ENCODE data around the gene ATP6V1G3.
"Not testable (repeated sequence)": the region's sequence is repeated elsewhere in the genome, so short reads cannot be mapped to it uniquely, and the experiment has no call there.

Gene ATP6V1G3

DNA sequence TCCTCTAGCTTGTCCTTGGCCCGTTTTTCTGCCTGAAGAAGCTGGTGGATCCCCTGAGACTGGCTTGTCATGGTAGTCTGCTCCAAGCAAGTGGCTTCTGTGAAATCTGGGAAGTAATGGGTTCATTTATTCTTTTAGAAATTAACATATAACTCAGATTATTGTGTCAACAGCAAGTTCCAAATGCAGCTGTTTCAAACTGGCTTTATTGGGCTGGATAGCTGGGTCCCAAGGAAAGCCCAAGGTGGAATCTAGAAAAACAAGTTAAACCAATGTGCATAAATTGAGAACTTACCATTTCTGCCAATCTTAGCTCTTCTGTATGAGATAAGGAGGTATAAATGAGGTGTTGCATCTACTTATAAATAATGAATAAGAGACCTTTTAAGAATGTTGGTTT lies at the start of gene ATP6V1G3:
Gene ATP6V1G3, minus strand, starts transcription at position 101 of the 400 bp plus-strand sequence. Its CDS starts 30 bp downstream, at position 71.
- no peak for DNase-seq
- in situ Hi-C loops (cut with HindIII; ENCODE audit: low pct_ligation_motif_present, low pct_unique_long_range_greater_than_20kb, low sequenced_read_pairs) = no loop called here

GRCh38 chr1:198588845-198589244 lies 48.4 kb upstream of the ATP6V1G3 start:
- in situ Hi-C loops (cut with HindIII; ENCODE audit: low pct_ligation_motif_present, low pct_unique_long_range_greater_than_20kb, low sequenced_read_pairs) = no loop called here
- DNase-seq = no peak

DNA sequence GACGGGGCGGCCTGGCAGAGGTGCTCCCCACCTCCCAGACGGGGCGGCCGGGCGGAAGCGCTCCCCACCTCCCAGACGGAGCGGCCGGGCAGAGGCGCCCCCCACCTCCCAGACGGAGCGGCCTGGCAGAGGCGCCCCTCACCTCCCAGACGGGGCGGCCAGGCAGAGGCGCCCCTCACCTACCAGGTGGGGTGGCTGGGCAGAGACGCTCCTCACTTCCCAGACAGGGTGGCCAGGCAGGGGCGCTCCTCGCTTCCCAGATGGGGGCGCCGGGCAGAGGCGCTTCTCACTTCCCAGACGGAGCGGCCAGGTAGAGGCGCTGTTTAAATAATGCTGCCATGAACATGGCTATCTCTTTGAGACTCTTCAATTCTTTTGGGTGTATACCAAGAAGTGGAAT lies 43.7 kb upstream of the ATP6V1G3 start:
- no peak for DNase-seq
- in situ Hi-C loops (cut with HindIII; ENCODE audit: low pct_ligation_motif_present, low pct_unique_long_range_greater_than_20kb, low sequenced_read_pairs) = no loop called here

- in situ Hi-C loops (cut with HindIII; ENCODE audit: low pct_ligation_motif_present, low pct_unique_long_range_greater_than_20kb, low sequenced_read_pairs); DNase-seq: not testable (repeated sequence)
Observed at GRCh38 chr1:198583209-198583802, 42.8 kb upstream of the ATP6V1G3 start.

GRCh38 chr1:198577444-198577843 lies 37.0 kb upstream of the ATP6V1G3 start:
- in situ Hi-C loops (cut with HindIII; ENCODE audit: low pct_ligation_motif_present, low pct_unique_long_range_greater_than_20kb, low sequenced_read_pairs) = no loop called here
- no peak for DNase-seq

DNA sequence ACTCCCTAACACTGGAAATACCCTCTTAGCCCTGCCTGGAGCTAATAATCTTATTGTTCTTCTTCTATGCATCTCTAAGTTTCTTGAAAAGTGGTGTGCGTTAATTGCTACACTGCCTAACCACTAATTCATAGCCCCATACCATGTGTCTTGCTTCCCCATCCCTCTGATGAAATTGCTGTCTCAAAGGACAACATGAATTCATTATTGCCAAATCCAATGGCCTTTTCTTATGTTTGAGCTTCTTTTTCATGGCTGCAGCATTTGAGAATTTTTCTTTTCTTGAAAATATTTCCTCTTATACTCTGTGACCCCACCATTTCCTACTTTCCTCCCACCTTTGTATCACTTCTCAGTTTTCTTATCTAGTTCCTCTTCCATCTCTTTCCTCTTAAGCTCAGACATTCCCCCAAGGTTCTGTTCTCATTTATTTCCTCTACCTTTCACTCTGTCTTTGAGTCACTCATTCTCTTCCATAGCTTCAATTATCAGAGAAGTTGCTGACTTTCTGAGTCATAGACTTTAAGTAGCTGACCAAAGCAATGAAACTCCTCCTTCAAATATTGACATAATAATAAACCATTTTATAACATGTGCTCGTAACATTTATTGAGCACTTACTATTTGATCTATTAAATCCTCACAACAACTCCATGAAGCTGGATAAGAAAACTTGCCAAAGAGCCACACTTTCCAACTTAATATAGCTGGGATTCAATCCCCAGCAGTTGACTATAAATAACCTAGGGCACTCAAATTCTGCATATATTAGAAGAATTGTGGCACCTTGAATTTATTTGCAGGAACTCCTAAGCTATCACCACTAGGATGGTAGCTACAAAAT lies 35.5 kb upstream of the ATP6V1G3 start:
- in situ Hi-C loops (cut with HindIII; ENCODE audit: low pct_ligation_motif_present, low pct_unique_long_range_greater_than_20kb, low sequenced_read_pairs) = no loop called here
- DNase-seq = no peak

DNA sequence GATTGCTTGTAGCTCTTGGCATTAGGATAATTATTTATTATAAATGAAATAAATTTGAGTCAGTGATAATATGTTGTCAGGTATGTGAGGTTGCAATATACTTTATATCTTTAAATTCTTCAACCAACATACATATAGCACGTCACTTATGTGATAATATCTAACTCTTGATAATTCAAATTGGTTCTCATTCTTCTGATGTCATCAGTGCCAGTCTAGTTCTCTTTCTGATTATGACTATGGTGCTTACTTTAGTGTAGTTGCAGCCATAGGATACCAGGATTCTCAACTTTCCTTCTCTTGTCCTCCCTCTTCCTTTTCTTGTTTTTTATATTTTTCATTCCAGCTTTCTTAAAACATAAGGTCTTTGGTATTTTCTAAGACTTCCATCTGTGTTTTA lies 34.8 kb upstream of the ATP6V1G3 start:
- no peak for DNase-seq
- in situ Hi-C loops (cut with HindIII; ENCODE audit: low pct_ligation_motif_present, low pct_unique_long_range_greater_than_20kb, low sequenced_read_pairs) = no loop called here

- DNase-seq = no peak
- in situ Hi-C loops (cut with HindIII; ENCODE audit: low pct_ligation_motif_present, low pct_unique_long_range_greater_than_20kb, low sequenced_read_pairs) = no loop called here
Observed at GRCh38 chr1:198574325-198574724, 33.8 kb upstream of the ATP6V1G3 start.

DNA sequence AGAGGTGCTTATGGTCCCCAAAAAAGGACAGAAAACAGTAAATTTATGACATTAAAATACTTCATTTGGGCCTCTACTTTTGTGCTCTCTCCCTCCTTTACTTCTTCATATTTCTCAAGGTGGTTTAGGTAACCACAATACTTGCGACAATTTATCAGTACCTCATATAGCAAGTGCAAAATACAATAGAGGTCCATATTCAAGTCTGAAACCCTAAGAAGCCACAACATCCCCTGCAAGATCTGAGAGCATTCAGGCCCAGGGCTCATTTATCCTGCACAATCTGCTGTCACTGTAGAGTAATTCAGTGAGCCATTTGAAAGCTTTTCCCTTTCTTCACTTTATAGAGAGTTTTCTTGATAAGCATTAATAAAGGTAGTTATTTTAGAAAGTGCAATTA lies 24.2 kb upstream of the ATP6V1G3 start:
- DNase-seq = no peak
- in situ Hi-C loops (cut with HindIII; ENCODE audit: low pct_ligation_motif_present, low pct_unique_long_range_greater_than_20kb, low sequenced_read_pairs) = no loop called here

DNA sequence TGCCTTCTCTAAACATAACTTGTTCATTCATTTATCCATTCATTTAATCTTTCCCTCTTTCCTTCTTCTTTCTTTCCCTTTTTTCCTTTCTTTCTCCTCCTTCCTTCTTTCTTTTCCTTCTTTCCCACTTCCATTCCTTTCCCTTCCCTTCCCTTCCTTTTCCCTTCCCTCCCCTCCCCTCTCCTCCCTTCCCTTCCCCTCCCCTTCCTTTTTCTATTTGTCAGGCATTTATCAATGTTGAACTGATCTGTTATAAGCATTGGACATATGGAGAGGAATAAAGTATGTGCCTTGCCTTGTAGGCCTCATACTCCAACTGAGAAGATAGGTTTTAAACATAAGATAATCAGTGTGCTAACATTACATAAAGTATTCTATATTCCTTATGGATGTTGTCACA lies 23.7 kb upstream of the ATP6V1G3 start:
- in situ Hi-C loops (cut with HindIII; ENCODE audit: low pct_ligation_motif_present, low pct_unique_long_range_greater_than_20kb, low sequenced_read_pairs) = no loop called here
- no peak for DNase-seq

DNA sequence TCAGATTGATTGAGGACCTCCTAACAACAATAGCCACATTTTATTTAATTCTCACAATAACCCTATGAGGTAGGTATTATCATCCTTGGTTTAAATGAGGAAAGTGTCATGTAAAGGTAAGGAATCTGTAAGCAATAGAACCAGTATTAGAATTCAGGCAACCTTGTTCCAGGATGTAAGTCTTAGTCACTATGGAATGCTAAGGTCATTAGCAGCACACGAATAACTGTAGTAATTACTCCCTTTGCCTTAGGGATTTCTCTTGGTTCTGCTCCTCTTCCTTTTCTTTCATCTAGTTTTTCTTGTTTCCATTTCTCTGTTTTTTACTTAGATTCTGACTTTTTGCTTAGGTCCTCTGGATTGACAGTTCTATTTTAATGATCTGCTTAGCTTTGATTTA lies 23.1 kb upstream of the ATP6V1G3 start:
- no peak for DNase-seq
- in situ Hi-C loops (cut with HindIII; ENCODE audit: low pct_ligation_motif_present, low pct_unique_long_range_greater_than_20kb, low sequenced_read_pairs) = no loop called here

- no peak for DNase-seq
- in situ Hi-C loops (cut with HindIII; ENCODE audit: low pct_ligation_motif_present, low pct_unique_long_range_greater_than_20kb, low sequenced_read_pairs) = no loop called here
Observed at GRCh38 chr1:198560161-198560560, 19.7 kb upstream of the ATP6V1G3 start.

- in situ Hi-C loops (cut with HindIII; ENCODE audit: low pct_ligation_motif_present, low pct_unique_long_range_greater_than_20kb, low sequenced_read_pairs) = no loop called here
- no peak for DNase-seq
Observed at GRCh38 chr1:198559362-198559761, 18.9 kb upstream of the ATP6V1G3 start.

GRCh38 chr1:198558402-198558801 lies 17.9 kb upstream of the ATP6V1G3 start:
- DNase-seq = no peak

GRCh38 chr1:198556971-198557370 lies 16.5 kb upstream of the ATP6V1G3 start:
- in situ Hi-C loops (cut with HindIII; ENCODE audit: low pct_ligation_motif_present, low pct_unique_long_range_greater_than_20kb, low sequenced_read_pairs) = no loop called here
- no peak for DNase-seq

More at GRCh38 chr1:198558402-198558801, 17.9 kb upstream of the ATP6V1G3 start:
- in situ Hi-C loops (cut with HindIII; ENCODE audit: low pct_ligation_motif_present, low pct_unique_long_range_greater_than_20kb, low sequenced_read_pairs) = no loop called here

DNA sequence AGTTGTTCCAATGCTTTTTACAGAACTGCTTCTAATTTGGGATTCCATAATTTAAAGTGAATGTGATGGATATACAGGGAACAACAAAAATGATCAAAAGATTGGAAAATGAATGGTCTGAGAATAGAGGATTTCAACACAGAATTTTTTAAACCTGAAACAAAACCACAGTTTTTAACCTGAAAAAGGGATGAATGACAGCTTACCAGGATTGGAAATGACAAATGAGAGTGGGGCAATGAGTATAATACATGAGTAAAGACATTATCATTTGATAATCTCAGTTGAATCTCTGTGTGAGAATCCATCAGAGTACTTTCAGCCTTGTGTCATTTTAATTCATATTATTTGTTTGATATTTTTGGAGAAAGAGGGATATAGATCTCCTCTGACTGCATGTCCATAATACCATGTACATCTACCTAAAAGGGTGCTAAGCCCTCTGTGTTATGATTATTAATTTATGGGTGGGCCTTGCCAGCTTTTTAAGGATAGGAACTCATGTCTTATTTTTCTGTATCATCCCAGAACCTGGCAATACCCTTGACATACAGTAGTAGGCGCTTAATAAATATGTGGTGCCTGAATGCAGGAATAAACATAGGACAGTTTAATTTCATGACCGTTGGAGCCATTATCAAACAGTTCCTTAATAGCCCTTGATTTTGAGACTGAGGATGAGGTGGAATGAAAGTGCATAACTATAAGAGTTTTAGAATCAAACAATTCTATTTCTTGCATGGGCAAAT lies 12.4 kb upstream of the ATP6V1G3 start:
- no peak for DNase-seq
- in situ Hi-C loops (cut with HindIII; ENCODE audit: low pct_ligation_motif_present, low pct_unique_long_range_greater_than_20kb, low sequenced_read_pairs) = no loop called here

- DNase-seq = no peak
- in situ Hi-C loops (cut with HindIII; ENCODE audit: low pct_ligation_motif_present, low pct_unique_long_range_greater_than_20kb, low sequenced_read_pairs) = no loop called here
Observed at GRCh38 chr1:198550941-198551524, 10.6 kb upstream of the ATP6V1G3 start.

GRCh38 chr1:198549866-198550265 lies 9.4 kb upstream of the ATP6V1G3 start:
- DNase-seq = no peak
- in situ Hi-C loops (cut with HindIII; ENCODE audit: low pct_ligation_motif_present, low pct_unique_long_range_greater_than_20kb, low sequenced_read_pairs) = no loop called here

DNA sequence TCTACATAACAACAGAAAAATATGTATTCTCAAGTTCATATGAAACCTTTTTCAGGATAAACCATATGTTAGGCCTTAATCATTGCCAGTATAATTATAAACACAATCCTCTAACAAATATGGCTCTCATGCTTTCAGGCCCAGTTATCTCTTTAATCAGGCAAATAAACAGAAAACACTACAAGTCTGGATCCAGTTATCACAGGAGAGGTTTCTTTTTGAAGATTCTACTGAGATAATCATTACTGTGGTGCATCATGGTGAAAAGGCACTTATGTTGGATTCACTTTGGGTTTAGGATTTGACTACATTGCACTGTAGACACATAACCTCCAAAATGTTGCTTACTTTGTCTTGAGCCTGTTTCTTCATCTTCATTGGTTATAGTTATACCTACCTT lies 8.4 kb upstream of the ATP6V1G3 start:
- DNase-seq = no peak
- in situ Hi-C loops (cut with HindIII; ENCODE audit: low pct_ligation_motif_present, low pct_unique_long_range_greater_than_20kb, low sequenced_read_pairs) = no loop called here
